HG02852 (cell line): ENCODE measurements around the gene CSAG2.
"Not testable (repeated sequence)": the region's sequence is repeated elsewhere in the genome, so short reads cannot be mapped to it uniquely, and the experiment has no call there.

Source experiments
- ATAC-seq: cut with Tn5 transposase; IDR thresholded peaks from one replicate; pipeline ENCODE4 v1.9.1; 2021; ENCODE audit warnings: mild to moderate bottlenecking, moderate library complexity; ENCODE audit not compliant: unreplicated experiment

CSAG2 gene

GRCh38 chrX:152709173-152709572, at the start of gene CSAG2:
Gene CSAG2, minus strand, starts transcription at chrX:152709273. Its CDS starts 161 bp downstream, at chrX:152709112.
- ATAC-seq, result not testable (repeated sequence)

- not testable (repeated sequence) for ATAC-seq
These were observed 45.8 kb upstream of the CSAG2 start for GRCh38 chrX:152754871-152755270.

- not testable (repeated sequence) for ATAC-seq
These were observed 44.9 kb upstream of the CSAG2 start, which contains the start of gene MAGEA2 for GRCh38 chrX:152753686-152754650. Gene MAGEA2, minus strand, starts transcription at chrX:152753842. Its CDS starts 2,479 bp downstream, at chrX:152751363.

GRCh38 chrX:152738560-152738959, 29.5 kb upstream of the CSAG2 start:
- no peak for ATAC-seq

- not testable (repeated sequence) for ATAC-seq
These were observed 27.5 kb upstream of the CSAG2 start for GRCh38 chrX:152736528-152736927.

GRCh38 chrX:152735860-152736511, 26.9 kb upstream of the CSAG2 start:
- ATAC-seq, result no peak

- ATAC-seq, result no peak
These were observed 26.0 kb upstream of the CSAG2 start for GRCh38 chrX:152735101-152735500.

- not testable (repeated sequence) for ATAC-seq
These were observed 25.2 kb upstream of the CSAG2 start for GRCh38 chrX:152734143-152734858.

GRCh38 chrX:152733261-152733975, 24.3 kb upstream of the CSAG2 start, which contains the start of the genes CSAG1 and MAGEA12:
Gene CSAG1, minus strand, starts transcription at chrX:152733721. Its CDS starts 1,261 bp downstream, at chrX:152732460.
Gene MAGEA12, plus strand, starts transcription at chrX:152733757. Its CDS starts 2,405 bp downstream, at chrX:152736162.
- ATAC-seq, result no peak

- no peak for ATAC-seq
These were observed 16.3 kb upstream of the CSAG2 start for GRCh38 chrX:152725409-152725808.

GRCh38 chrX:152713815-152714787, 5.0 kb upstream of the CSAG2 start, which contains the start of gene MAGEA2B:
Gene MAGEA2B, plus strand, starts transcription at chrX:152714628. Its CDS starts 2,479 bp downstream, at chrX:152717107.
- ATAC-seq, result not testable (repeated sequence)

GRCh38 chrX:152713195-152713594, 4.1 kb upstream of the CSAG2 start:
- not testable (repeated sequence) for ATAC-seq

- not testable (repeated sequence) for ATAC-seq
These were observed 2.6 kb downstream of the CSAG2 start for GRCh38 chrX:152706500-152706899.

GRCh38 chrX:152700390-152700789, 8.7 kb downstream of the CSAG2 start:
- not testable (repeated sequence) for ATAC-seq

- not testable (repeated sequence) for ATAC-seq
These were observed 10.8 kb downstream of the CSAG2 start, which contains the start of gene MAGEA3 for GRCh38 chrX:152697952-152698931. Gene MAGEA3, plus strand, starts transcription at chrX:152698794. Its CDS starts 2,039 bp downstream, at chrX:152700833.

- ATAC-seq, result peak; percentile 92
These were observed 28.1 kb downstream of the CSAG2 start for GRCh38 chrX:152681012-152681411.

GRCh38 chrX:152674652-152675051, 34.4 kb downstream of the CSAG2 start:
- not testable (repeated sequence) for ATAC-seq
